Measurements from ENCODE around the gene ENPP1. TPM values are rescaled to one million over a fixed set of nuclear protein-coding genes. Genes with fewer than 3 reads are reported as not detected.

ENPP1 gene
- total and polyA plus RNA-seq, 2 donors (not counting 3 experiments of a cell fraction or from before 2014, with no cell fraction given), result 0.36 to 1.4 TPM

DNA sequence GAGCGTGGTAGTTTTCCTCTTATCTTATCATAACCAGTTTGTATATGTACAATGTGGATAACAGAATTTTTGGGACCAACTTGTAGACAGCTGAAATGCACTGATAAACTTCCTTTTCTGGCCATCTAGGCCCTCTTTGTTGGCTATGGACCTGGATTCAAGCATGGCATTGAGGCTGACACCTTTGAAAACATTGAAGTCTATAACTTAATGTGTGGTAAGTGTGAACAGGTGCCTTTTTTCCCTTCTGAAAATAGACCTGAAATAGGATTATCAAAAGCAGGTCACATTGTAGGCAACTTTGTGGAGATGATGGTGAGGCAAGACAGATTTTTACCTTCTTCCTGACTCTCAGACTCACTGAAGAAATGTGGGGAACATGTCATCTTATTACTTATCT lies 67.8 kb downstream of the ENPP1 start:
- no peak for TF ChIP-seq MYC (IDR thresholded peaks at IDR 0.05; ENCODE audit: low read depth, low read length)
- H3K9me1 ChIP-seq (replicated peaks; ENCODE audit: control insufficient read depth, extremely low read depth, insufficient read depth, low read length), result no peaks in the 10 kb centered on the region
- H3K27me3 ChIP-seq (ENCODE audit: control insufficient read depth in 2 of 2, insufficient read depth in 2 of 2, low read length in 2 of 2), result no peaks in the 10 kb centered on the region
- H3K9me3 ChIP-seq (replicated peaks; ENCODE audit: control insufficient read depth, insufficient read depth, low read length), result no peaks in the 10 kb centered on the region
- H3K79me2 ChIP-seq (ENCODE audit: control insufficient read depth, insufficient read depth, low read length), result no peaks in the 10 kb centered on the region
- DNase-seq (ENCODE audit: low read depth, low spot score), result no peak
- intact Hi-C loops (cut with micrococcal nuclease), result no loop called here
- no TSS peak for BruUV-seq (replicated peaks)
- no peak for FAIRE-seq
- H3K4me2 ChIP-seq (ENCODE audit: insufficient read depth, low read length), result no peak overlapping the region
- dilution Hi-C loops (cut with MboI; ENCODE audit: extremely low pct_ligation_motif_present, low sequenced_read_pairs), result no loop called here
- no peak overlapping the region for H3K27ac ChIP-seq (ENCODE audit: insufficient read depth, low read depth, low read length)
- H2AFZ ChIP-seq (ENCODE audit: low read depth, low read length), result no peak overlapping the region
- no peak overlapping the region for H3K4me3 ChIP-seq (replicated peaks in 1 of 3; ENCODE audit: insufficient read depth in 1 of 3, low read depth in 1 of 3, low read length in 3 of 3)
- no peaks in the 10 kb centered on the region for H3K4me1 ChIP-seq (ENCODE audit: control insufficient read depth, extremely low read depth, insufficient read depth, low read length)
- ChIA-PET CTCF (interaction anchor here (1.1 kb wide), 1 partner anchor 15 kb away, joined by 4 read pairs; no protein-coding TSS in a partner anchor), POLR2A (no interaction called here)
- H3K9ac ChIP-seq (replicated peaks; ENCODE audit: extremely low read depth, insufficient read depth, low read length), result no peak overlapping the region
- H4K20me1 ChIP-seq (replicated peaks; ENCODE audit: control insufficient read depth, extremely low read depth, insufficient read depth, low read length), result no peaks in the 10 kb centered on the region
- no peaks in the 10 kb centered on the region for H3K36me3 ChIP-seq (ENCODE audit: control insufficient read depth in 2 of 2, extremely low read depth in 1 of 2, insufficient read depth in 2 of 2, low read length in 2 of 2)

DNA sequence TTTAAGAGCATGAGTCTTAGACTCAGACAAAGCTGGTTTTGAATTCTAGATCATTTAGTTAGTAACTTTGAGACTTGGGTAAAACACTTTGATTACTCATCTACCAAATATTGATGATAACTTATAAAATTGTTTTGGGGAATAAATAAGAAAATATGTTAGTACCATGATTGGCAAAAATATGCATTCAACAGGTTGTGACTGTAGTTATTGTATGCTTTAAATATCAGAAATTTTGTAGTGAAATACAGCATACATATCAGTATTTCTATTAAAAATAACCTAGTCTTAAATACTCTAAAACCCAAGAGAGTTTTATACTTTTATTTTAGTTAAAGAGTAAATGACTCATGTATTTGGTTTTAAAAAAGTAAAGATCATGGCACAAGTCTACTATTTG lies 68.7 kb downstream of the ENPP1 start:
- BruUV-seq (replicated peaks), result no TSS peak
- Histone ChIP-seq H3K79me2 (ENCODE audit: control insufficient read depth, insufficient read depth, low read length) (no peaks in the 10 kb centered on the region), H3K27me3 (ENCODE audit: control insufficient read depth in 2 of 2, insufficient read depth in 2 of 2, low read length in 2 of 2) (no peaks in the 10 kb centered on the region), H3K9me3 (replicated peaks; ENCODE audit: control insufficient read depth, insufficient read depth, low read length) (no peaks in the 10 kb centered on the region), H3K4me1 (ENCODE audit: control insufficient read depth, extremely low read depth, insufficient read depth, low read length) (no peaks in the 10 kb centered on the region), H3K36me3 (ENCODE audit: control insufficient read depth in 2 of 2, extremely low read depth in 1 of 2, insufficient read depth in 2 of 2, low read length in 2 of 2) (no peaks in the 10 kb centered on the region), H3K4me3 (replicated peaks in 1 of 3; ENCODE audit: insufficient read depth in 1 of 3, low read depth in 1 of 3, low read length in 3 of 3) (no peak overlapping the region), H3K9ac (replicated peaks; ENCODE audit: extremely low read depth, insufficient read depth, low read length) (no peak overlapping the region), H3K27ac (ENCODE audit: insufficient read depth, low read depth, low read length) (no peak overlapping the region), H3K4me2 (ENCODE audit: insufficient read depth, low read length) (no peak overlapping the region), H2AFZ (ENCODE audit: low read depth, low read length) (no peak overlapping the region), H3K9me1 (replicated peaks; ENCODE audit: control insufficient read depth, extremely low read depth, insufficient read depth, low read length) (no peaks in the 10 kb centered on the region), H4K20me1 (replicated peaks; ENCODE audit: control insufficient read depth, extremely low read depth, insufficient read depth, low read length) (no peaks in the 10 kb centered on the region)
- FAIRE-seq (no peak), DNase-seq (ENCODE audit: low read depth, low spot score) (no peak)
- ChIA-PET POLR2A (no interaction called here), CTCF (interaction anchor here (1.1 kb wide), 1 partner anchor 16 kb away, joined by 4 read pairs; no protein-coding TSS in a partner anchor)
- dilution Hi-C loops (cut with MboI; ENCODE audit: extremely low pct_ligation_motif_present, low sequenced_read_pairs) (no loop called here), intact Hi-C loops (cut with micrococcal nuclease) (no loop called here)
- TF ChIP-seq POLR2AphosphoS5 (IDR thresholded peaks at IDR 0.05; ENCODE audit: insufficient read depth, low read depth, low read length), result no peak
- TF ChIP-seq FOS (IDR thresholded peaks at IDR 0.05; ENCODE audit: borderline replicate concordance, insufficient read depth, low read length), result no peak
- TF ChIP-seq EZH2 (IDR thresholded peaks at IDR 0.05; ENCODE audit: borderline replicate concordance, low read depth, low read length, severe bottlenecking), result no peak
- TF ChIP-seq POLR2A (IDR thresholded peaks at IDR 0.05; ENCODE audit: low read depth, low read length), result no peak
- TF ChIP-seq, protein P1, sequence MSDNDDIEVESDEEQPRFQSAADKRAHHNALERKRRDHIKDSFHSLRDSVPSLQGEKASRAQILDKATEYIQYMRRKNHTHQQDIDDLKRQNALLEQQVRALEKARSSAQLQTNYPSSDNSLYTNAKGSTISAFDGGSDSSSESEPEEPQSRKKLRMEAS (IDR thresholded peaks at IDR 0.05; ENCODE audit: insufficient read depth, insufficient read length), result no peak
